Measurements from ENCODE around the gene MMD2. TPM values are rescaled to one million over a fixed set of nuclear protein-coding genes. Genes with fewer than 3 reads are reported as not detected.

Gene MMD2
- total and polyA plus RNA-seq, 2 experiments from 2014 or later = 0.11 to 0.38 TPM

DNA sequence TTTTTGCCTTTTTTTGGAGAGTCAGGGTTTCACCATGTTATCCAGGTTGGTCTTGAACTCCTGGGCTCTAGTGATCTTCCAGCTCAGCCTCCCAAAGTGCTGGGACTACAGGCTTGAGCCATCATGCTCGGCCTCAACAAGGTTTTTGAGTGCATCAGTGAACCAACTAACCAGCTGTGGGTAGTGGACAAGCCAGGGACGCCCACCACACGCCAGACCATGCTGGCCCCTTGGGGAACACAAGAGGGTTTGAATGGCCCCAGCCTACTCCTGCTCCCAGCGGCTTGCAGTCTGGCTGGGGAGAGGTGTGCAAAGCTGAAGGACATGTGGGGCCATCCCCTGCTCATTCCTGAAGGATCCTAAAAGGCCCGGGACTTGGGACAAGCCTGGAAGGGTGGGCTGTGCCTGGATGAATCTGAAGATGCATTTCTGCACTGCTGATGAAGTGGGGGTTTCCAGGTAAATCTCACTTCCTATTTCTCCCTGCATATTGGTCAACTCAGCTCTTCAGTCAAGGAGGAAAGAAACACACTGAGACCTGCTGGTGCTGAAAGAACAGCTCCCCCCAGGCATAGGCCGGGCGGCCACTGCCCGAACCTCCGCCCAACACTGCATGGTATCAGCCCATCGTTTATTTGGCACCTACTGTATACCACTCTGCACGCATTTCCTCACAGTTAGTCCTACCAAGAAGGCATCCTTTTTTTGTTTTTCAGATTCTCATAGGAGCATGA is 6.9 kb downstream of the MMD2 start:
- H3K4me3 ChIP-seq = no peak overlapping the region
- H3K4me2 ChIP-seq = no peak overlapping the region
- Mint-ChIP-seq H3K4me1 (no peaks in the 10 kb centered on the region), H3K36me3 (ENCODE audit: low read depth) (no peaks in the 10 kb centered on the region), H3K9me3 (peaks cover 9% of the 10 kb centered on the region; the same call in 2 of the 3 replicates), H3K27ac (no peak overlapping the region), H3K27me3 (ENCODE audit: insufficient read depth, low read depth, poor library complexity) (peaks cover 13% of the 10 kb centered on the region), H3K4me3 (no peak overlapping the region)
- no peak overlapping the region for H3K27ac ChIP-seq (ENCODE audit: low read depth)
- no peak for TF ChIP-seq POLR2AphosphoS5 (IDR thresholded peaks at IDR 0.05; ENCODE audit: low read depth)
- TF ChIP-seq, protein P1, sequence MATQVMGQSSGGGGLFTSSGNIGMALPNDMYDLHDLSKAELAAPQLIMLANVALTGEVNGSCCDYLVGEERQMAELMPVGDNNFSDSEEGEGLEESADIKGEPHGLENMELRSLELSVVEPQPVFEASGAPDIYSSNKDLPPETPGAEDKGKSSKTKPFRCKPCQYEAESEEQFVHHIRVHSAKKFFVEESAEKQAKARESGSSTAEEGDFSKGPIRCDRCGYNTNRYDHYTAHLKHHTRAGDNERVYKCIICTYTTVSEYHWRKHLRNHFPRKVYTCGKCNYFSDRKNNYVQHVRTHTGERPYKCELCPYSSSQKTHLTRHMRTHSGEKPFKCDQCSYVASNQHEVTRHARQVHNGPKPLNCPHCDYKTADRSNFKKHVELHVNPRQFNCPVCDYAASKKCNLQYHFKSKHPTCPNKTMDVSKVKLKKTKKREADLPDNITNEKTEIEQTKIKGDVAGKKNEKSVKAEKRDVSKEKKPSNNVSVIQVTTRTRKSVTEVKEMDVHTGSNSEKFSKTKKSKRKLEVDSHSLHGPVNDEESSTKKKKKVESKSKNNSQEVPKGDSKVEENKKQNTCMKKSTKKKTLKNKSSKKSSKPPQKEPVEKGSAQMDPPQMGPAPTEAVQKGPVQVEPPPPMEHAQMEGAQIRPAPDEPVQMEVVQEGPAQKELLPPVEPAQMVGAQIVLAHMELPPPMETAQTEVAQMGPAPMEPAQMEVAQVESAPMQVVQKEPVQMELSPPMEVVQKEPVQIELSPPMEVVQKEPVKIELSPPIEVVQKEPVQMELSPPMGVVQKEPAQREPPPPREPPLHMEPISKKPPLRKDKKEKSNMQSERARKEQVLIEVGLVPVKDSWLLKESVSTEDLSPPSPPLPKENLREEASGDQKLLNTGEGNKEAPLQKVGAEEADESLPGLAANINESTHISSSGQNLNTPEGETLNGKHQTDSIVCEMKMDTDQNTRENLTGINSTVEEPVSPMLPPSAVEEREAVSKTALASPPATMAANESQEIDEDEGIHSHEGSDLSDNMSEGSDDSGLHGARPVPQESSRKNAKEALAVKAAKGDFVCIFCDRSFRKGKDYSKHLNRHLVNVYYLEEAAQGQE (IDR thresholded peaks at IDR 0.05; ENCODE audit: unreplicated experiment) = peak; percentile 68
- DNase-seq (ENCODE audit: low spot score) = peak; percentile 59
- no peaks in the 10 kb centered on the region for H3F3A ChIP-seq (replicated peaks; ENCODE audit: low read depth)
- H3K9me2 ChIP-seq (ENCODE audit: insufficient read depth) = no peaks in the 10 kb centered on the region
- ATAC-seq = peak; percentile 87
- H3K36me3 ChIP-seq (ENCODE audit: insufficient read depth) = no peaks in the 10 kb centered on the region
- no peaks in the 10 kb centered on the region for H3K79me2 ChIP-seq (replicated peaks; ENCODE audit: insufficient read depth)
- H4K20me1 ChIP-seq (replicated peaks; ENCODE audit: insufficient read depth) = no peaks in the 10 kb centered on the region
- H3K27me3 ChIP-seq (ENCODE audit: insufficient read depth) = peaks cover under 1% of the 10 kb centered on the region; the same call in 1 of the 2 replicates
- H3K4me1 ChIP-seq (ENCODE audit: insufficient read depth) = no peaks in the 10 kb centered on the region
- no peak overlapping the region for H2AFZ ChIP-seq

DNA sequence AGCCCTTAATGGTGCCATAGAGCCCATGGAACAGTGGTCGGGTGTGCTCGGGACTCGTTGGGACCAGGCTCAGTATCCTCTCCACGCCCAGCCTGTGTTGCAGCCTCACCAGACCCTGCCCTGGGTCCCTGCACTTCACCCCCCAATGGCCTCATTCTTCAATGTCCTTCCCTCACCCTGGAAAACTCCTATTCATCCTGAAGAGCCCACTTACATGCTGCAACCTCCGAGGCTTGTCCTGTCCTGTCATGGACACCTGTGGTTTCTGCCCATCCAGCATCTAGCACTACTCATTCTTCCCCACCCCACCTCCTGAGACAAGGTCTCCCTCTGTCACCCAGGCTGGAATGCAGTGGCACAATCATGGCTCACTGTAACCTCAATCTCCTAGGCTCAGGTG is 7.7 kb downstream of the MMD2 start:
- Histone ChIP-seq H3K27me3 (ENCODE audit: insufficient read depth) (no peaks in the 10 kb centered on the region), H3K4me3 (no peak overlapping the region), H3K36me3 (ENCODE audit: insufficient read depth) (no peaks in the 10 kb centered on the region), H3K9me2 (ENCODE audit: insufficient read depth) (no peaks in the 10 kb centered on the region), H3K4me1 (ENCODE audit: insufficient read depth) (no peaks in the 10 kb centered on the region), H3K27ac (ENCODE audit: low read depth) (no peak overlapping the region), H3K79me2 (replicated peaks; ENCODE audit: insufficient read depth) (no peaks in the 10 kb centered on the region), H4K20me1 (replicated peaks; ENCODE audit: insufficient read depth) (no peaks in the 10 kb centered on the region), H3F3A (replicated peaks; ENCODE audit: low read depth) (no peaks in the 10 kb centered on the region), H2AFZ (no peak overlapping the region), H3K4me2 (no peak overlapping the region)
- peaks cover 9% of the 10 kb centered on the region; the same call in 2 of the 3 replicates for H3K9me3 Mint-ChIP-seq
- ATAC-seq (no peak), DNase-seq (ENCODE audit: low spot score) (no peak)
- no peaks in the 10 kb centered on the region for H3K36me3 Mint-ChIP-seq (ENCODE audit: low read depth)
- no peaks in the 10 kb centered on the region for H3K4me1 Mint-ChIP-seq
- TF ChIP-seq ZNF114 (CRISPR knock-in tag; IDR thresholded peaks at IDR 0.05) = no peak
- no peak overlapping the region for H3K4me3 Mint-ChIP-seq
- H3K27me3 Mint-ChIP-seq (ENCODE audit: insufficient read depth, low read depth, poor library complexity) = peaks cover 10% of the 10 kb centered on the region
- H3K27ac Mint-ChIP-seq = no peak overlapping the region

DNA sequence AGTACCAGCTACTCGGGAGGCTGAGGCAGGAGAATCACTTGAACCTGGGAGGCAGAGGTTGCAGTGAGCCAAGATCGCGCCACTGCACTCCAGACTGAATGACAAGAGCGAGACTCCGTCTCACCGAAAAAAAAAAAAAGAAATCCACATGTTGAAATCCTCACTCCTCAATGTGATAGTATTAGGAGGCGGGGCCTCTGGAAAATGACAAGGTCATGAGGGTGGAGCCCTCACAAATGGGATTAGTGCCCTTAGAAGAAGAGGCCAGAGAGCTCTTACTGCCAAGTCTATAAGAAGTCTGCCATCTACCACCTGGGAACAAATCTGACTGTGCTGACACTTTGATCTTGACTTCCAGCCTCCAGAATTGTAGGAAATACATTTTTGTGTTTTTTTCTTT is 10.6 kb downstream of the MMD2 start:
- H3K27me3 ChIP-seq (ENCODE audit: insufficient read depth) = no peaks in the 10 kb centered on the region
- Mint-ChIP-seq H3K27me3 (ENCODE audit: insufficient read depth, low read depth, poor library complexity) (peaks cover 11% of the 10 kb centered on the region), H3K4me3 (no peak overlapping the region), H3K9me3 (peaks cover 3% of the 10 kb centered on the region; the same call in 2 of the 3 replicates), H3K4me1 (no peaks in the 10 kb centered on the region), H3K27ac (no peak overlapping the region), H3K36me3 (ENCODE audit: low read depth) (no peaks in the 10 kb centered on the region)
- no peak overlapping the region for H3K4me3 ChIP-seq
- H3K9me2 ChIP-seq (ENCODE audit: insufficient read depth) = no peaks in the 10 kb centered on the region
- no peaks in the 10 kb centered on the region for H3K79me2 ChIP-seq (replicated peaks; ENCODE audit: insufficient read depth)
- no peak overlapping the region for H2AFZ ChIP-seq
- no peaks in the 10 kb centered on the region for H3F3A ChIP-seq (replicated peaks; ENCODE audit: low read depth)
- H4K20me1 ChIP-seq (replicated peaks; ENCODE audit: insufficient read depth) = no peaks in the 10 kb centered on the region
- H3K36me3 ChIP-seq (ENCODE audit: insufficient read depth) = no peaks in the 10 kb centered on the region
- no peak overlapping the region for H3K27ac ChIP-seq (ENCODE audit: low read depth)
- H3K4me2 ChIP-seq = no peak overlapping the region
- DNase-seq (ENCODE audit: low spot score) = no peak
- no peaks in the 10 kb centered on the region for H3K4me1 ChIP-seq (ENCODE audit: insufficient read depth)
- no peak for ATAC-seq
- TF ChIP-seq EZH2 (IDR thresholded peaks at IDR 0.05; ENCODE audit: low read depth, unreplicated experiment) (no peak), STAT1 (IDR thresholded peaks at IDR 0.05; ENCODE audit: unreplicated experiment) (no peak), NANOG (IDR thresholded peaks at IDR 0.05; ENCODE audit: borderline replicate concordance) (no peak), EZH2phosphoT487 (IDR thresholded peaks at IDR 0.05; ENCODE audit: unreplicated experiment) (no peak), CREB1 (CRISPR knock-in tag; IDR thresholded peaks at IDR 0.05; ENCODE audit: low read depth) (no peak), ZNF331 (CRISPR knock-in tag; IDR thresholded peaks at IDR 0.05; ENCODE audit: low read depth) (no peak), JUNB (IDR thresholded peaks at IDR 0.05; ENCODE audit: unreplicated experiment) (no peak)
- TF ChIP-seq, protein P1 (IDR thresholded peaks at IDR 0.05; ENCODE audit: unreplicated experiment) = no peak

All from GM23338 (cell line).